Ovary (tissue), 3 donors: ENCODE results near the gene ST3GAL3.

Source experiments
- CTCF ChIP-seq, 3 donors: fragments of 450-650 bp in 2 of 3; fragments of 200-600 bp in 1 of 3; IDR thresholded peaks; one replicate each; pipeline versions ENCODE4 v1.5.1 to v1.8.0; 2016 to 2022; ENCODE audit warnings: antibody characterized with exemption in 3 of 3, mild to moderate bottlenecking in 1 of 3
- EP300 ChIP-seq: sonication (generic); formaldehyde crosslinking; IDR thresholded peaks from one replicate; pipeline ENCODE4 v1.6.1; 2017; ENCODE audit warnings: antibody characterized with exemption
- POLR2A ChIP-seq: fragments of 450-650 bp; IDR thresholded peaks from one replicate; pipeline ENCODE4 v1.6.1; 2017; ENCODE audit warnings: antibody characterized with exemption, mild to moderate bottlenecking, moderate library complexity
- donor health status: DM: no; HTN: no; CAD: no.

DNA sequence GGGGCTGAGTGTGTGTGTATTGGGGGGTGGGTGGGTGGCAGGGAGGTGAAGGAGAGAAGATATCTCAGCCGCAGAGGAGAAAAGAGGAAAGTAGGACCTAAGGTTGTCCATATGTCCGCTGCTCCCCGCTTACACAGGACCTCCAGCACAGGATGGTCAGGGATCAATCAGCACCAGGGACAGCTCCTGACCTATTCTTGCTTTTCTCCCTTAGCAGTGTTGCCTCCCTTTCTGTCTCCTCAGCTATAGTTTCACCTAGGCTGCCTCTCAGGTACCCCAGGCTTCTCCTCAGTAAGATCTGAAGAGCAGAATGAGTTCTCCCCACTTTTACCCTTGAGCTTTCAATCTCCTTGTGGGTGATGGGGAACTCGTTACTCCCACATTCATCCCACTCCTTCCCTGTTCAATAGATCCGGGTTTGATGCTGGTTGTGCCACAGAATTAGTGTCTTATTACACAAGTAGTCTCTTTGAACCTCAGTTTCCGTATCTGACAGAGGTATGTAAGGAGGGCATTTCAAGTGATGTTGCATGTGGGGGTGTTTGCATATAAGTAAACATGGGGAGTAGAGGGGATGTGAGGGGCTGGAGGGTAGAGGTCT is 261.1 kb downstream of the ST3GAL3 start:
- TF ChIP-seq CTCF (IDR thresholded peaks at IDR 0.05) (no peak), EP300 (no peak), POLR2A (no peak)
